ENCODE measurements around the gene TWIST1. TPM values are rescaled to one million over a fixed set of nuclear protein-coding genes. Genes with fewer than 3 reads are reported as not detected.

Gene TWIST1
- total RNA-seq, 5 donors from 2014 or later (not counting 1 experiment from before 2014, with no cell fraction given) = 0.16 to 0.92 (median 0.18) TPM; not detected in 2

- Histone ChIP-seq H3K4me3 (ENCODE audit: control insufficient read depth in 1 of 2, extremely low read depth in 1 of 2, low read length in 1 of 2) (no peak overlapping the region), H3K4me1 (ENCODE audit: control insufficient read depth in 1 of 2, extremely low read depth in 1 of 2, insufficient read depth in 2 of 2, low read length in 2 of 2) (no peaks in the 10 kb centered on the region), H3K9me3 (no peaks in the 10 kb centered on the region), H3K27ac (ENCODE audit: low read length) (no peak overlapping the region), H3K27me3 (replicated peaks in 1 of 2; ENCODE audit: control insufficient read depth in 2 of 2, extremely low read depth in 1 of 2, insufficient read depth in 2 of 2, low read length in 1 of 2) (peaks cover 5 to 13% of the 10 kb centered on the region in 2 experiments), H3K36me3 (ENCODE audit: control insufficient read depth in 2 of 2, extremely low read depth in 1 of 2, insufficient read depth in 1 of 2, low read length in 1 of 2) (no peaks in the 10 kb centered on the region)
- DNase-seq = no peak
- Mint-ChIP-seq H3K4me3 (no peak overlapping the region), H3K27ac (no peak overlapping the region), H3K36me3 (no peaks in the 10 kb centered on the region), H3K9me3 (peaks cover 0 to 5% (median 4%) of the 10 kb centered on the region in 3 donors), H3K4me1 (no peaks in the 10 kb centered on the region), H3K27me3 (peaks cover 12 to 14% of the 10 kb centered on the region in 2 donors)
- ATAC-seq (replicated peaks in 1 of 4) = no peak
- CTCF ChIA-PET = interaction anchor here in 1 of 2 donors (0.6 kb wide), 1 partner anchor 707 kb away, joined by 4 read pairs; no protein-coding TSS in a partner anchor
- POLR2A ChIA-PET = no interaction called here
- WGBS (ENCODE audit: insufficient coverage) = no CpG with 5 or more reads among the region's 3 CpGs
Observed at GRCh38 chr7:19099194-19099593, 18.2 kb downstream of the TWIST1 start.

- H3K4me3 ChIP-seq (ENCODE audit: control insufficient read depth in 1 of 2, extremely low read depth in 1 of 2, low read length in 1 of 2) = no peak overlapping the region
- no peak for ATAC-seq (replicated peaks in 1 of 4)
- DNase-seq = no peak
- WGBS (ENCODE audit: insufficient coverage) = no CpG with 5 or more reads among the region's 1 CpG
- Mint-ChIP-seq H3K4me3 (no peak overlapping the region), H3K36me3 (no peaks in the 10 kb centered on the region), H3K9me3 (peaks cover 0 to 5% (median 4%) of the 10 kb centered on the region in 3 donors), H3K27ac (no peak overlapping the region), H3K4me1 (no peaks in the 10 kb centered on the region), H3K27me3 (peaks cover 12% of the 10 kb centered on the region in 2 donors)
- ChIA-PET POLR2A (no interaction called here), CTCF (no interaction called here)
- no peaks in the 10 kb centered on the region for H3K9me3 ChIP-seq
- no peaks in the 10 kb centered on the region for H3K4me1 ChIP-seq (ENCODE audit: control insufficient read depth in 1 of 2, extremely low read depth in 1 of 2, insufficient read depth in 2 of 2, low read length in 2 of 2)
- peaks cover 2 to 13% of the 10 kb centered on the region in 2 experiments for H3K27me3 ChIP-seq (replicated peaks in 1 of 2; ENCODE audit: control insufficient read depth in 2 of 2, extremely low read depth in 1 of 2, insufficient read depth in 2 of 2, low read length in 1 of 2)
- no peaks in the 10 kb centered on the region for H3K36me3 ChIP-seq (ENCODE audit: control insufficient read depth in 2 of 2, extremely low read depth in 1 of 2, insufficient read depth in 1 of 2, low read length in 1 of 2)
- no peak overlapping the region for H3K27ac ChIP-seq (ENCODE audit: low read length)
Observed at GRCh38 chr7:19098510-19098909, 18.9 kb downstream of the TWIST1 start.

GRCh38 chr7:19097165-19098055 is 20.0 kb downstream of the TWIST1 start:
- H3K27ac Mint-ChIP-seq = no peak overlapping the region
- no peaks in the 10 kb centered on the region for H3K4me1 ChIP-seq (ENCODE audit: control insufficient read depth in 1 of 2, extremely low read depth in 1 of 2, insufficient read depth in 2 of 2, low read length in 2 of 2)
- H3K27me3 Mint-ChIP-seq = peaks cover 3 to 4% of the 10 kb centered on the region in 2 donors
- H3K27me3 ChIP-seq (replicated peaks in 1 of 2; ENCODE audit: control insufficient read depth in 2 of 2, extremely low read depth in 1 of 2, insufficient read depth in 2 of 2, low read length in 1 of 2) = peaks cover 0 to 10% of the 10 kb centered on the region in 2 experiments
- H3K27ac ChIP-seq (ENCODE audit: low read length) = no peak overlapping the region
- DNase-seq (no peak), ATAC-seq (replicated peaks in 1 of 4) (no peak)
- ChIA-PET CTCF (interaction anchor here in 1 of 2 donors (0.6 kb wide), 1 partner anchor 39 kb away, joined by 3 read pairs; no protein-coding TSS in a partner anchor), POLR2A (interaction anchor here in 1 of 2 donors (0.6 kb wide), 1 partner anchor 18 kb away, joined by 3 read pairs; no protein-coding TSS in a partner anchor)
- H3K9me3 ChIP-seq = no peaks in the 10 kb centered on the region
- H3K4me3 Mint-ChIP-seq = no peak overlapping the region
- no peaks in the 10 kb centered on the region for H3K4me1 Mint-ChIP-seq
- no peaks in the 10 kb centered on the region for H3K36me3 Mint-ChIP-seq
- no peaks in the 10 kb centered on the region for H3K9me3 Mint-ChIP-seq
- no CpG with 5 or more reads among the region's 9 CpGs for WGBS (ENCODE audit: insufficient coverage)
- H3K4me3 ChIP-seq (ENCODE audit: control insufficient read depth in 1 of 2, extremely low read depth in 1 of 2, low read length in 1 of 2) = no peak overlapping the region
- no peaks in the 10 kb centered on the region for H3K36me3 ChIP-seq (ENCODE audit: control insufficient read depth in 2 of 2, extremely low read depth in 1 of 2, insufficient read depth in 1 of 2, low read length in 1 of 2)

- Histone ChIP-seq H3K27ac (ENCODE audit: low read length) (no peak overlapping the region), H3K4me1 (ENCODE audit: control insufficient read depth in 1 of 2, extremely low read depth in 1 of 2, insufficient read depth in 2 of 2, low read length in 2 of 2) (no peaks in the 10 kb centered on the region), H3K9me3 (no peaks in the 10 kb centered on the region), H3K36me3 (ENCODE audit: control insufficient read depth in 2 of 2, extremely low read depth in 1 of 2, insufficient read depth in 1 of 2, low read length in 1 of 2) (no peaks in the 10 kb centered on the region), H3K4me3 (ENCODE audit: control insufficient read depth in 1 of 2, extremely low read depth in 1 of 2, low read length in 1 of 2) (no peak overlapping the region), H3K27me3 (replicated peaks in 1 of 2; ENCODE audit: control insufficient read depth in 2 of 2, extremely low read depth in 1 of 2, insufficient read depth in 2 of 2, low read length in 1 of 2) (peaks cover 0 to 8% of the 10 kb centered on the region in 2 experiments)
- ATAC-seq (replicated peaks in 1 of 4) (no peak), DNase-seq (no peak)
- peaks cover 0 to 4% of the 10 kb centered on the region in 2 donors for H3K27me3 Mint-ChIP-seq
- no peaks in the 10 kb centered on the region for H3K36me3 Mint-ChIP-seq
- no peak overlapping the region for H3K4me3 Mint-ChIP-seq
- POLR2A ChIA-PET = no interaction called here
- no peaks in the 10 kb centered on the region for H3K4me1 Mint-ChIP-seq
- H3K27ac Mint-ChIP-seq = no peak overlapping the region
- CTCF ChIA-PET = interaction anchor here in 1 of 2 donors (0.6 kb wide), 1 partner anchor 21 kb away, joined by 3 read pairs; no protein-coding TSS in a partner anchor
- no CpG with 5 or more reads among the region's 5 CpGs for WGBS (ENCODE audit: insufficient coverage)
- H3K9me3 Mint-ChIP-seq = no peaks in the 10 kb centered on the region
Observed at GRCh38 chr7:19095353-19095860, 22.0 kb downstream of the TWIST1 start.

- H3K27me3 Mint-ChIP-seq = peaks cover 0 to 1% of the 10 kb centered on the region in 2 donors
- no peak for ATAC-seq (replicated peaks in 1 of 4)
- H3K36me3 Mint-ChIP-seq = no peaks in the 10 kb centered on the region
- ChIA-PET CTCF (interaction anchor here in 1 of 2 donors (0.6 kb wide), 1 partner anchor 21 kb away, joined by 3 read pairs; no protein-coding TSS in a partner anchor), POLR2A (no interaction called here)
- Histone ChIP-seq H3K27me3 (replicated peaks in 1 of 2; ENCODE audit: control insufficient read depth in 2 of 2, extremely low read depth in 1 of 2, insufficient read depth in 2 of 2, low read length in 1 of 2) (peaks cover 0 to 8% of the 10 kb centered on the region in 2 experiments), H3K4me3 (ENCODE audit: control insufficient read depth in 1 of 2, extremely low read depth in 1 of 2, low read length in 1 of 2) (no peak overlapping the region), H3K4me1 (ENCODE audit: control insufficient read depth in 1 of 2, extremely low read depth in 1 of 2, insufficient read depth in 2 of 2, low read length in 2 of 2) (no peaks in the 10 kb centered on the region), H3K27ac (ENCODE audit: low read length) (no peak overlapping the region), H3K36me3 (ENCODE audit: control insufficient read depth in 2 of 2, extremely low read depth in 1 of 2, insufficient read depth in 1 of 2, low read length in 1 of 2) (no peaks in the 10 kb centered on the region), H3K9me3 (no peaks in the 10 kb centered on the region)
- no peak overlapping the region for H3K4me3 Mint-ChIP-seq
- no peaks in the 10 kb centered on the region for H3K9me3 Mint-ChIP-seq
- no peak for DNase-seq
- no peak overlapping the region for H3K27ac Mint-ChIP-seq
- WGBS (ENCODE audit: insufficient coverage) = no CpG with 5 or more reads among the region's 3 CpGs
- no peaks in the 10 kb centered on the region for H3K4me1 Mint-ChIP-seq
Observed at GRCh38 chr7:19094598-19095352, 22.7 kb downstream of the TWIST1 start.

GRCh38 chr7:19094138-19094537 is 23.3 kb downstream of the TWIST1 start:
- Mint-ChIP-seq H3K27ac (no peak overlapping the region), H3K9me3 (peaks cover 0 to under 1% (median 0%) of the 10 kb centered on the region in 3 donors), H3K4me1 (no peaks in the 10 kb centered on the region), H3K27me3 (no peaks in the 10 kb centered on the region), H3K36me3 (no peaks in the 10 kb centered on the region), H3K4me3 (no peak overlapping the region)
- ChIA-PET POLR2A (no interaction called here), CTCF (no interaction called here)
- Histone ChIP-seq H3K36me3 (ENCODE audit: control insufficient read depth in 2 of 2, extremely low read depth in 1 of 2, insufficient read depth in 1 of 2, low read length in 1 of 2) (no peaks in the 10 kb centered on the region), H3K4me1 (ENCODE audit: control insufficient read depth in 1 of 2, extremely low read depth in 1 of 2, insufficient read depth in 2 of 2, low read length in 2 of 2) (no peaks in the 10 kb centered on the region), H3K27ac (ENCODE audit: low read length) (no peak overlapping the region), H3K9me3 (no peaks in the 10 kb centered on the region), H3K27me3 (replicated peaks in 1 of 2; ENCODE audit: control insufficient read depth in 2 of 2, extremely low read depth in 1 of 2, insufficient read depth in 2 of 2, low read length in 1 of 2) (peaks cover 0 to 8% of the 10 kb centered on the region in 2 experiments), H3K4me3 (ENCODE audit: control insufficient read depth in 1 of 2, extremely low read depth in 1 of 2, low read length in 1 of 2) (no peak overlapping the region)
- no peak for ATAC-seq (replicated peaks in 1 of 4)
- no peak for DNase-seq
- WGBS (ENCODE audit: insufficient coverage) = no CpG with 5 or more reads among the region's 1 CpG
